Skin epidermis (tissue), 12 donors: Measurements from ENCODE around the gene ITGAL.
"Not testable (repeated sequence)": the region's sequence is repeated elsewhere in the genome, so short reads cannot be mapped to it uniquely, and the experiment has no call there.

Experiments used
- H3K27ac ChIP-seq, 21 experiments: fragments of 200-600 bp; sonication (generic) in 11 of 21; one replicate each; pipeline ENCODE4 v1.5.0; 2020; ENCODE audit warnings: mild to moderate bottlenecking in 3 of 21, inconsistent platforms in 2 of 21, moderate library complexity in 2 of 21
- H3K4me3 ChIP-seq, 7 experiments: fragments of 200-600 bp; sonication (generic) in 2 of 7; one replicate each; pipeline ENCODE4 v1.5.0; 2020; ENCODE audit warnings: inconsistent platforms in 2 of 7, mild to moderate bottlenecking in 2 of 7, moderate library complexity in 1 of 7

Gene ITGAL

DNA sequence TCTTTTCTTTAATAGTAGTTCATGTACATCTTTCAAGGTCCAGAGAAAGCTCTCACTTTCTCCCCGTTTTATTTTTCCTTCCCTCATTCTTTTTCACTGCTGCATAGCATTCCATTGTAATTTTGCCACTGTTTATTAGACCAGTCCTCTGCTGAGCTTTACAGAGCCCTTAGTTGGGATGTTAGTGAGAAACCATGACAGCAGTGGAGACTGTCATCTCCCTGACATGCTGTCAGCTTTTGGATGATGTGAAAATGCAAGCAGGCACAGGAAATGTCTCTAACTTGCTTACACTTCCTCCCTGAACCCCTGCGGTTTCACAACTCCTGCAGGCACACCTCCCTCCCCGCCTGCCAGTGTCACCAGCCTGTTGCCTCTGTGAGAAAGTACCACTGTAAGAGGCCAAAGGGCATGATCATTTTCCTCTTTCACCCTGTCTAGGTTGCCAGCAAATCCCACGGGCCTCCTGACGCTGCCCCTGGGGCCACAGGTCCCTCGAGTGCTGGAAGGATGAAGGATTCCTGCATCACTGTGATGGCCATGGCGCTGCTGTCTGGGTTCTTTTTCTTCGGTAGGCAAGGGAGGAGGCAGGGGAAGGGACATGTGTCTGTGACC is at the start of gene ITGAL:
ITGAL (plus strand) TSS at position 415 of the 615 bp plus-strand sequence; CDS start at position 511, 96 bp downstream.
- peak within 1 kb of the TSS; percentile 15 to 39 (median 32) for H3K4me3 ChIP-seq
- H3K27ac ChIP-seq, result peak within 1 kb of the TSS in 15 of 21 experiments; percentile 33 to 95 (median 74)

DNA sequence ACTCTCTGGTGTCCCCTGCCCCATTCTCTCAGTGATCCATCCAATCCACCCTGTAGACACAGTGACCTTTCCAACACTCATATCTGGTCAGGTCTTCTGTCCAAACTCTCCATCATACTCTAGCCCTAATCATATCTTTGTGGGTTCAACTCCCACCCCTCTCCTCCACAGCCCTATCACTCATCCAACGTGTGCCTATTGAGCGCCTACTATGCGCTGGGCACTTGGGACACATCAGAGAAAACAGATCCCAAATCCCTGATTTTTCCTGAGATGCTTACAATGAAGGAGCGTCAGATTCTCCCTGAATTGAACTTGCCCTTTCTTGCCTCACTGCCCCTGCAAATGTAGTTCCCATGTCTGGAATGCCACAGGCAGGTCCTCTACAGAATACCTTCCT is 44.5 kb upstream of the ITGAL start:
- H3K4me3 ChIP-seq, result no peak overlapping the region
- no peak overlapping the region for H3K27ac ChIP-seq

DNA sequence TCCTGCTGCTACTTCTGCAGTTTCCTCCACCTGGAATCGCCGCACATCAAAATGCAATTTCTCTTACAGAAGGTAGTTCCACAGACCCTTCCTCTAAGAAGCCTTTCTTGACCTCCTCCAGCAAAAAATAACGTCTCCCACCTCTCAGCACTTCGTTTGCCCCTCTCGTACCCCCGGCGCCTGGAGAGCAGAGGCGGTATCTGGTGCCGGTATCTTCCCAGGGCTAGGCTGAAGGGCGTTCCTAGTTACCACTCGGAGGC is 43.2 kb upstream of the ITGAL start:
- peak overlapping the region; percentile 58 to 91 (median 72) for H3K4me3 ChIP-seq
- H3K27ac ChIP-seq, result peak overlapping the region in 19 of 21 experiments; percentile 26 to 81 (median 69)

DNA sequence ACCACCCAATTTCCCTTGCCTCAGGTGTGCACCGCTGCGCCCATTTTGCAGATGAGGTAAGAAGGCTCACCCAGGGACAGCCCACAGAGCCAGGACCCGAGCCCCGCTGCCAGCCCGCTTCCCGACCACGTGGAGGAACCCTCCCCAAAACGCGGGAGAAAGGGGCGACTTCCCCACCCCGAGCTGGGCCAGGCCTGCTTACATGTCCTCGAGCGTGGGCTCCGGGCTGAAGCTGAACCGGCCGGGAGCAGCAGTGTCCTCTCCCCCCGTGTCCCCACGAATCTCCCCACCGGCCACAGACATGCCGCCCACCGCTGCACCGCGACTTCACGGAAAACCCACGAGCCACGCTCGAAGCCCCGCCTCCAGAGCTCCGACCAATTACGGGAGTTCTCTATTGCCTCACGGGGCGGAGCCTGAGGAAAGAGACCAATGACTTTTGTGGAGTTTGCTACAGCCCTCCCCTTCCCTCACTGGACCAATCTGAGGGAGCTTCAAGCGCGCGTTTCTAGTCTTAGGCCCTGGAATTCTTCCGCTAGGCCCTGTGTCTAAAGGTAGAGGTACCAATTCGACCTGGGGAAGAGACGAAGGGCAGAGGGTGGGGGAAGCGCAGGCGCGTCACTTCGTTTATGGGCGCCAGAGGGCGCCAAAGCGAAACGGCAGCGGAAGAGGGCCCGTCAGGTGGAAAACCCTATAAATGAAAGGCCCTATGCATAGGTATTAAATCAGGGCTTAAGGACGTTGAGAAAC is 42.7 kb upstream of the ITGAL start, which contains the start of gene DCTPP1:
DCTPP1 (minus strand) TSS at position 353 of the 750 bp plus-strand sequence; CDS start at position 303, 50 bp downstream.
- peak within 1 kb of the TSS; percentile 58 to 91 (median 72) for H3K4me3 ChIP-seq
- H3K27ac ChIP-seq, result peak within 1 kb of the TSS in 19 of 21 experiments; percentile 26 to 81 (median 71)

DNA sequence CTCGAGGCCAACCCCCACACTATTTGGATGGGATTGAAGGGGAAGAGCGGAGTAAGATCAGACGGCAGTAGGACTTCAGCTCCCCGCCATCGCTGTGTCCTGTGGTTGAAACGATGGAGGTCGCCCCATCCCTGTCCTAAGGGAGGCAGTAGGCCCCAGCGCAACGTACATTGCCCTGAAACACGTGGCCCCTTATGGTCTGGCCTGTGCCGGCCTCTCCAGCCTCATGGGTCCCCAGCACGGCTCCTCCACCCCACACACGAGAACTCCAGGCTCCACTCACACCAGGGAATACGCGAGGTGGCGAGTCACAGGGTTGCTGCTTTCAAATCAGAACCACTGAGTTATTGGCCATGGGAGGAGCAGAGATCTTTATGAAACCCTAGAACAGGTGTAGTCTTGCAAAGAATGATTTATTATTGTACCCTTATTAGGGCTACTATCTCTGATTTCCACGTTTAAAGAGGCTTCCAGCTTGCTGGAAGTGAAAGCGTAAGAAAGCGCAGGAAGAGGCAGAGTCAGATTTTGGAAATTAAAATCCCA is 42.0 kb upstream of the ITGAL start:
- H3K27ac ChIP-seq, result peak overlapping the region in 14 of 21 experiments; percentile 23 to 81 (median 70)
- H3K4me3 ChIP-seq, result peak overlapping the region in 6 of 7 experiments; percentile 58 to 91 (median 74)

DNA sequence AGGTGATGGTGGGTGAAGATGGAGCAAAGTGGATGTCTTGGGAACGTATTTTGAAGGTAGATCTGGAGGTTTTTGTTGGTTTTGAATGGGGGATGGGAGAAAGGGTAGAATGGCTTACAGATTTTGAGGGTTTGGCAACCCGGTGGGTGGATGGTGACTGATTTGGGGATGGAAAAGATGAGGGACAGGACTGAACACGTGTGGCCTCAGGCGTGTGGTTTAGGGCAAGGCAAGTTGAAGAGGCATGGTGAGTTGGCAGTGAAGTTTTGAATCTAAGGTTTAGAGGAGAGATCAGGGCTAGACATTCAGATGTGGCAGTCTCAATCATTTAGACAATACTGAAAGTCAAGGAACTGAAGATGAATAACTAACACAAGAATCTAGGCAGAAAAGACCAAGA is 37.7 kb upstream of the ITGAL start:
- Histone ChIP-seq H3K4me3 (no peak overlapping the region), H3K27ac (no peak overlapping the region)

DNA sequence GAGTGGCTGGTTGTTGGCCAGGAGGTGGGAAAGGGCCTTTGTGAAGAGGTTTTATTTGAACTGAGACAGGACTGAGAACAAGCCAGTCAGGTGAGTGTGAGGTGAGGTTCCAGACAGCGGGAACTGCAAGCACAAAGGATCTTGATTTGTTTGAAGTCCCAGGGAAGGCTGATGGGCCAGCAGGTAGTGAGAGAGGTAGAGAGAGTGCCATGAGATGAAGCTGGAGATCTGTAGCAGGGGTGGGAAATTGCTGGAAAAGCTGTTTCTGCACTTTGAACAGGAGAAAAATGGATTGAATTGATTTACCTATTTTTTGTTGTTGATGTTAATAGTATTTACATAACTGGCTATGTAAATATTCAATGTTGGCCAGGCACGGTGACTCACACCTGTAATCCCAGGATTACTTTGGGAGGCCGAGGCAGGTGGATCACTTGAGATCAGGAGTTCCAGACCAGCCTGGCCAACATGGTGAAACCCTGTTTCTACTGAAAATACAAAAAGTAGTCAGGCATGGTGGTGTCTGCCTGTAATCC is 35.0 kb upstream of the ITGAL start:
- Histone ChIP-seq H3K27ac (no peak overlapping the region), H3K4me3 (no peak overlapping the region)

DNA sequence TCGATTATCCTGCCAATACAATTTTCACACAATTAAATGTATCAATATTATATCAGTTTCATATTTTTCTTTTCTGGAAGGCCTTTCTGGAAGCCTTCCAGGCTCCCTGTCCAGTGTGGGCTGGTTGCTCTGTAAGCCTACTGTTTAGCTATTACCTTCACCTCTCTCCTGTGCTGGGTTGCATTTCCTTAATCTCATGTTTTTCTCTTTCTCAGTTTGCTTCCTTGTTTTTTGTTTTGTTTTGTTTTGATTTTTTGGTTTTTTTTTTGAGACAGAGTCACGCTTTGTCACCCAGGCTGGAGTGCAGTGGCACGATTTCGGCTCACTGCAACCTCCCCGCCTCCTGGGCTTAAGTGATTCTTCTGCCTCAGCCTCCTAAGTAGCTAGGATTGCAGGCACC is 33.7 kb upstream of the ITGAL start:
- H3K4me3 ChIP-seq, result no peak overlapping the region
- H3K27ac ChIP-seq, result no peak overlapping the region

DNA sequence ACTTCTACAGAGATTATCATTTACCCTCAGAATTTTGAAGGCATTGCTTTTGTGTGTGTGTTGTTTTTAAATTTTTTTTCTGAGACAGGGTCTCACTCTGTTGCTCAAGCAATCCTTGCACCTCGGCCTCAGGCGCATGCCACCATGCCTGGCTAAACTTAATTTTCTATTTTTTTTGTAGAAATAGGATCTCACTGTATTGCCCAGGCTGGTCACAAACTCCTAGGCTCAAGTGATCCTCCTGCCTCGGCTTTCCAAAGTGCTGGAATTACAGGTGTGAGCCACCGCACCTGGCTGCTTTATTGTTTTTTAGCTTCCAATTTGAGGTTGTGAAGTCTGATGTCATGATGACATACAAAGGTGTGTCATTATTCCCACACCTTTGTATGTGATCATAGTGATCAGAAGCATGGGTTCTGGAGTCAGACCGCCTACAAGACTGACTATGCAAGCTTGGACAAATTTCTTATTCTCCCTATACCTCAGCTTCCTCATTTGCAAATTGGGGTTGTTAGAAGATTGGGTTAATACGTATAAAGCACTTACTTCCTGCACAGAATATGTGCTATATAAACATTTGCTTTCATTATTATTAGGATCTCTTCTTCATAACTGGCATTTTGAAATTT is 32.7 kb upstream of the ITGAL start:
- H3K4me3 ChIP-seq, result no peak overlapping the region

DNA sequence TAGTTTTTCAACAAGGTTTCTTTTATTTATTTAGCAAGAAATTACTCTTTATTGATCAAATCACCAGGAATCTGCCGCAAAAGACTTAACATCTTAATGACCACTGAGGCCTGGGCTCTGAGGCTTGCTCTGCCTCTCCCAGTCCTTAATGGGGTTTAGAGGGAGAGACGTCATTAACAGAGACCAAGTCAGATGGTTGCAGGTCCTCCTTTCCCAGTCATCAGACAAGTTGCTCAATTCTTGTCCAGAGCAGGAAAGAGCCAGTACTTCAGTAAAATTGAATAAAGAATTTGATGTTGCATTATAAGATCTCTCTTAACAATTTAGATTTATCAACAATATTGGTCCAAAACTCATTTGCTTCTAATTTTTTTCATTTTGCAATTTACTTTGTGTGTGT is 28.9 kb upstream of the ITGAL start:
- no peak overlapping the region for H3K4me3 ChIP-seq
- H3K27ac ChIP-seq, result no peak overlapping the region

More for the DNA sequence above, 32.7 kb upstream of the ITGAL start:
- H3K27ac ChIP-seq, result no peak overlapping the region

DNA sequence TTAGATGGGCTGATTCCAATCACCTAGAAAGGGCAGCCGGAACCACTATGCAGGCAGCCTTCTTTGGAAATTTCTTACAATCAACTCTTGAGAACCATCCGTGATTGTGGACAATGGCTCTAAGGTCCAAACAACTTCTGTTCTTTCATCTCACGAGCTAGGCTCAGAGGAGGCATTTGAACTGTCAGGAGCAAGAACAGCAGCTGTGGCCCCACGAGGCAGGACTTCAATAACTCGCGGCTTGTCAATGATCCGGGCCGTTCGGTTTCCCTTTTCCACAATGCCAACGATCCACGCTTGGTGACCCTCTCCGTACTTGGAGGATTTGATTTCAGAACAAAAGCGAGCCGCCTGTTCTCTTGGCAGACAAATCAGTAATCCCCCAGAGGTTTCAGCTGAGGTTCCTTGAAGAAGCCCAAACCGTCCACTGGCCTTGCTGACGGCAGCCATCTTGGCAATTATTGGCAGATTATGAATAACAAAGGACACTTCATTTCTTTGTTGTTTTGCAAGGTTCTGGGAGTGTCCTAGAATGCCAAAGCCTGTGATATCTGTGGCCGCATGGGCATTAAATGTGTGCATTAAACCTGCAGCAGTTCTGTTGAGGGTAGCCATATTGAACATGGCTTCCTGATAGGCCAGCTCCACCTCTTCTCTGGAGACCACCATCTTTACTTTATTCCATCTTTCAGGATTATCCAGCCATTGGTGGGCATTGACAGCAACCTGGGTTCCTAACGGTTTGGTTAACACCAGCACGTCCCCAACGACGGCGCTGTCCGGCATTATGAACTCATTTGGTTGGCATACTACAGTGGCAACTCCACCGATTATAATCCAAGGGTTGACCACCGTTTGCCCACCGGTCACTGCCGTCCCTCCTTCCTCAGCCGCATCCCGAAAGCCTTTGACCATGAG is 28.1 kb upstream of the ITGAL start:
- H3K4me3 ChIP-seq, result peak overlapping the region; percentile 52 to 96 (median 78)
- H3K27ac ChIP-seq, result peak overlapping the region in 19 of 21 experiments; percentile 90 to 99 (median 96)

DNA sequence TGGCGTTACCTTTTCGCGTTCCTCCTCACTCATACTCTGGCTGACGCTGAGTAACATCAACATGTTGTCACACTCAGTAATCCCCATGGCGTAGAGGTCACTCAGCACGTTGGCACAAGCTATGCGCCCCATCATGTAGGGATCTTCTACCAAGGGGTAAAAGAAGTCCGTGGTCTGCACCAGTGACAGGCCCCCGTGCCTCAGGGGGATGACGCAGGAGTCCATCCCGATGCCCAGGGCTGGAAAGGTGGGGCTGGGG is 27.5 kb upstream of the ITGAL start:
- Histone ChIP-seq H3K27ac (peak overlapping the region; percentile 89 to 99 (median 94)), H3K4me3 (peak overlapping the region; percentile 52 to 96 (median 78))

DNA sequence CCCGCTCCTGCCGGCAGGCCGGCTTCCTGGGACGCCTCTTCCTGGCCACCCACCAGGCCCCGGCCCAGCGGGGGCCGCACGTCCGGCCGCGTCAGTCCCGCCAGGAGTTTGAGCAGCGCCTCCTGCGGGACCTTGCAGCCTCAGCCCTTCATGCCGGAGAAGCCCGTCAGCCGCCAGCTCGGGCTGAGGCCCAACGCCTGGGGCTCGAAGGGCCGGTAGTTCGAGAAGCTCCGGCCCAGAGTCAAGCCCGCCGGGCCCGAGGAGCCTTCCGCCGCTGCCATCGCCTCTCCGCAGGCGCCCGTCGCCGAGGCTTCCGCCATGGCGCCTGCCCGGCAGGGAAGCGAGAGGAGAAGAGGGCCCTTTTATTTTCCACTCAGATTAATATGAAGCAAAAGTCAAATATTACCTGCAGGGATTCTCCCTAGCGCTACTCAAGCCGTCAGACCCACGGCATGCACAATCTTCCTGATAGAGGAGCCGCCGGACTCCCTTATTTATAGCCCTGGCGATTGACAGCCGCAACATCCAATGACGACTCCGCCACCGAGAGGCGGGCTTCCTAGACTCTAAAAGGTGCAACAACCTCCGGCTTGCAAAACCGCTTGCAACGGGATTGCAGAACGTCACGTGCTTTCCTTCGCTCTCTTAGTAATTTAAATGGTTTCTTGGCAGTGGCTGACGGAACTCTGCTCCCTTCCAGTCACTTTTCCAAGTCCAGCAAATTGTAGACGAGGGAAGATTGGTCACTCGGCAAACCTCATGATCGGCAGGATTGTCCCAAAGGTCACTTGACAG is 26.9 kb upstream of the ITGAL start, which contains the start of gene SEPHS2:
SEPHS2 (minus strand) TSS at position 467 of the 795 bp plus-strand sequence; CDS start at position 320, 147 bp downstream.
- peak within 1 kb of the TSS; percentile 89 to 99 (median 94) for H3K27ac ChIP-seq
- peak within 1 kb of the TSS; percentile 52 to 96 (median 78) for H3K4me3 ChIP-seq

DNA sequence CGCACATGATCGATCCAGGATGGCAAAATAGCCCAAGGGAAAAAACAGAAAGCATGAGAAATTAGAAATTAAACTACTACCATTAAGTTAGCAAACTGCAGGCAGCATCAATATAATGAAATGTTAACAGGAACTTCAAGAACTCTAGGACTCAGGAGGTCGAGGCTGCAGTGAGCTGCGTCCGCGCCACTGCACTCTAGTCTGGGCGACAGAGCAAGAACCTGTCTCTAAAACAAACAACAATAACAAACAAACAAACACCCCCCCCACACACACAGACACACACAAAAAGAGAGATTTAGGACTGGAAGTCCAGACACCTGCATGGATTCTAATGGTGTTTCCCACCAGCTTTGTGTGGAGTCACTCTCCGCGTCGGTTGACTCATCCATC is 26.3 kb upstream of the ITGAL start:
- H3K27ac ChIP-seq, result peak overlapping the region in 18 of 21 experiments; percentile 92 to 99 (median 96)
- H3K4me3 ChIP-seq, result peak overlapping the region; percentile 52 to 96 (median 78)

DNA sequence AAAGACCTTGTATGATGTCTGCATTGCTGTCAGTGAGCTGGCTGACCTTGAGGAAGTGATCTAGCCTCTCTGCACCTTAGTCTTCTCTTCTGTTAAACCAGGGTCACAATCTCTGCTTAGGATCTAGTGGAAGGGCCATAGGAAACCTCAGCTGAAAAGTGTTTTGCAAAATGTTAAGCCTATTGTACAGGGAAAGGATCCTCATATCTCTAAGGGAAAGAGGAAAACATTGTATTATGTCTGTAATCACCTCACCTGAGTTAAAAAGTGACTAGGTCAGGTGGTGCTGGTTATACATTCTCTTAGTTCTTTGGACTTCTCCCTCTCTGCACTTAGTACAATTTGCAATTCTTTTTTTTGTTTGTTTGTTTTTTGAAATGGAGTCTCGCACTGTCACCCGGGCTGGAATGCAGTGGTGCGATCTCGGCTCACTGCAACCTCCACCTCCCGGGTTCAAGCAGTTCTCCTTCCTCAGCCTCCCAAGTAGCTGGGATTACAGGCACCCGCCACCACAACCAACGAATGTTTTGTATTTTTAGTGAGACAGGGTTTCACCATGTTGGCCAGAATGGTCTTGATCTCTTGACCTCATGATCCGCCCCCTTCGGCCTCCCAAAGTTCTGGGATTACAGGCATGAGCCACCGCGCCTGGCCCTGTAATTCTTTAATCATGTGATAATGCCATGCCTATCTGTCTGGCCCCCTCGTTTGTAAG is 24.9 kb upstream of the ITGAL start:
- Histone ChIP-seq H3K27ac (no peak overlapping the region), H3K4me3 (no peak overlapping the region)

DNA sequence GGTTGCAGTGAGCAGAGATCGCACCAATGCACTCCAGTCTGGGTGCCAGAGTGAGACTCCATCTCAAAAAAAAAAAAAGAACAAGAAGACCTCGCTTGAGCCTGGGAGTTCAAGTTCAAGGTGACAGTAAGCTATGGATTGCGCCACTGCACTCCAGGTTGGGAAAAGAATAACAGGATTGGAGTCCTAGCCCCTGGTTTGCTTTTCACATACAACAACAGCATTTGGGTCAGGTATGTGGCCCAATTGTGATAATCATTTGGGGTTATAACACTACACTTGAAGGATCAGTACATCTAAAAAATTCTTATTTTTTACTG is 23.5 kb upstream of the ITGAL start:
- Histone ChIP-seq H3K27ac (no peak overlapping the region), H3K4me3 (no peak overlapping the region)

DNA sequence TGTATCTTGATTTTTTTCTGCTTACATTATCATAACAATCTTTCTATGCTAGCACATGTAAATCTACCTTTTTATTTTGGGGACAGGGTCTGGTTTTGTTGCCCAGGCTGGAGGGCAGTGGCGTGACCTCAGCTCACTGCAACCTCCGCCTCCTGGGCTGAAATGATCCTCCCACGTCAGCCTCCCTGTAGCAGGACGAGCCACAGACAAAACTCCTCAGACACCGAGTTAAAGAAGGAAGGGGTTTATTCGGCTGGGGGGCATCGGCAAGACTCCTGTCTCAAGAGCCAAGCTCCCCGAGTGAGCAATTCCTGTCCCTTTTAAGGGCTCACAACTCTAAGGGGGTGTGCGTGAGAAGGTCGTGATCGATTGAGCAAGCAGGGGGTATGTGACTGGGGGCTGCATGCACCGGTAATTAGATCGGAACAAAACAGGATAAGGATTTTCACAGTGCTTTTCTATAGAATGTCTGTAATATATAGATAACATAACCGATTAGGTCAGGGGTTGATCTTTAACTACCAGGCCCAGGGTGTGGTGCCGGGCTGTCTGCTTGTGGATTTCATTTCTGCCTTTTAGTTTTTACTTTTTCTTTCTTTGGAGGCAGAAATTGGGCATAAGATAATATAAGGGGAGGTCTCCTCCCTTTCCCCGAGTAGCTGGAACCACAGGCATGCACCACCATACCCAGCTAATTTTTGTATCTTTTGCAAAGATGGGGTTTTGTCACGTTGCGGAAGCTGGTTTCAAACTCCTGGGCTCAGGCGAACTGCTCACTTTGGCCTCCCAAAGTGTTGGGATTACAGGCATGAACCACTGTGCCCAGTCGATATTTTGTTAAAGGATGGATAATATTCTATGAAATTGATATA is 19.6 kb upstream of the ITGAL start:
- H3K27ac ChIP-seq, result peak overlapping the region in 1 of 21 experiments; percentile 10
- not testable (repeated sequence) for H3K4me3 ChIP-seq
